Frontal cortex (tissue), 1 donor: ENCODE measurements around the gene TMEM161A. TPM values are rescaled to one million over a fixed set of nuclear protein-coding genes. Genes with fewer than 3 reads are reported as not detected.

Experiments
- total RNA-seq: library from RNA; depleted of rRNA; stranded (reverse); fragments of >200 nt; gene quantifications from one replicate; pipeline ENCODE4 v1.2.3, GENCODE V29; 2014

Gene TMEM161A
- total RNA-seq, 1 donor from 2014 or later, result 8.6 TPM

Other genes with a start within 250 kb of the TMEM161A start
- gene CERS1, start 242.3 kb downstream of the TMEM161A start, total RNA-seq, result 21.2 TPM
- 92.5 TPM for gene COPE, start 219.1 kb downstream of the TMEM161A start, total RNA-seq
- 66.9 TPM for gene DDX49, start 218.8 kb downstream of the TMEM161A start, total RNA-seq
- 20.4 TPM for gene HOMER3, start 197.3 kb downstream of the TMEM161A start, total RNA-seq
- gene SUGP2, start 105.0 kb downstream of the TMEM161A start, total RNA-seq, result 90.5 TPM
- 56.3 TPM for gene ARMC6, start 104.9 kb downstream of the TMEM161A start, total RNA-seq
- gene SLC25A42, start 74.5 kb downstream of the TMEM161A start, total RNA-seq, result 10.2 TPM
- not detected for gene MEF2B, start 31.8 kb upstream of the TMEM161A start, total RNA-seq
- 28.1 TPM for gene BORCS8, start 53.7 kb upstream of the TMEM161A start, total RNA-seq
- 18.3 TPM for gene RFXANK, start 53.8 kb upstream of the TMEM161A start, total RNA-seq
- 9.0 TPM for gene NR2C2AP, start 64.9 kb upstream of the TMEM161A start, total RNA-seq
- gene NCAN, start 73.5 kb upstream of the TMEM161A start, total RNA-seq, result 162 TPM
- gene TM6SF2, start 134.8 kb upstream of the TMEM161A start, total RNA-seq, result 0.41 TPM
- gene SUGP1, start 182.0 kb upstream of the TMEM161A start, total RNA-seq, result 22.8 TPM
- 20.8 TPM for gene MAU2, start 182.4 kb upstream of the TMEM161A start, total RNA-seq